HUES64 (cell line): ENCODE measurements around the gene LRTM1.

Source experiments
- H3K27ac ChIP-seq: 2 replicates; pipeline ENCODE4 v1.7.0; 2013; ENCODE audit warnings: low read depth, low read length, inconsistent platforms
- H3K27me3 ChIP-seq: 2 replicates; pipeline ENCODE4 v1.6.1; 2013; ENCODE audit warnings: mild to moderate bottlenecking, low read length; ENCODE audit not compliant: insufficient read depth
- H3K36me3 ChIP-seq: 2 replicates; pipeline ENCODE4 v1.6.1; 2013; ENCODE audit warnings: mild to moderate bottlenecking, low read length; ENCODE audit not compliant: insufficient read depth
- H3K4me1 ChIP-seq: 2 replicates; pipeline ENCODE4 v1.6.1; 2013; ENCODE audit warnings: mild to moderate bottlenecking, low read length, moderate library complexity; ENCODE audit not compliant: insufficient read depth
- H3K4me3 ChIP-seq: 2 replicates; pipeline ENCODE4 v1.5.1; 2013; ENCODE audit warnings: mild to moderate bottlenecking, low read length, moderate library complexity
- H3K9ac ChIP-seq: 2 replicates; pipeline ENCODE4 v1.6.1; 2013; ENCODE audit warnings: mild to moderate bottlenecking, low read depth, low read length
- H3K9me3 ChIP-seq: 2 replicates; pipeline ENCODE4 v1.6.1; 2013; ENCODE audit warnings: low read depth, low read length; ENCODE audit not compliant: insufficient read depth
- WGBS: fragments of 150-250, 120-280 bp; methylation state at CpG from one replicate; pipeline ENCODE4 v1.1.7; 2013; ENCODE audit warnings: missing lambda C conversion rate; 5-methylcytosine and 5-hydroxymethylcytosine counted together

Gene LRTM1

DNA sequence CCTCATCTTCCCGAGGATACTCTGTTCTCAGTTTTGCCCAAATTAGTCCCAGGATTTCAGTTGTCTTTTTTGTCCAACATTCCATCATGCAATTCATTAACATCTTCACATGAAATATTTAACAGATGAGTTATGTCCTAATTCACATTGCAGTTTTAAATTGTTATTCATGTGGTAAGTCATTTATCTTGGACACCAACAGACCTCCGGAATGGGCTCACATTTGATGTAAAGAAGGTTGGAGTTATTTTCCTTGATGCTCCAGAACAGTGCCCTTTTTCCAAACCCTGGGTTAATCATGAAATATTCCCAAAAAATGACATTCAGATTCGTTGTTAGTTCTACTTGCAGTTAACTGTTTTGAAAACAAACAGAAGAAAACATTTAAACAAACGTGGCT, 32.8 kb upstream of the LRTM1 start:
- WGBS, result 83% methylated on average over 4 of the region's 4 CpGs
- H3K9me3 ChIP-seq, result no peaks in the 10 kb centered on the region
- no peak overlapping the region for H3K9ac ChIP-seq
- no peaks in the 10 kb centered on the region for H3K27me3 ChIP-seq
- H3K36me3 ChIP-seq, result no peaks in the 10 kb centered on the region
- peaks cover 16% of the 10 kb centered on the region for H3K4me1 ChIP-seq
- no peak overlapping the region for H3K27ac ChIP-seq
- H3K4me3 ChIP-seq, result no peak overlapping the region

DNA sequence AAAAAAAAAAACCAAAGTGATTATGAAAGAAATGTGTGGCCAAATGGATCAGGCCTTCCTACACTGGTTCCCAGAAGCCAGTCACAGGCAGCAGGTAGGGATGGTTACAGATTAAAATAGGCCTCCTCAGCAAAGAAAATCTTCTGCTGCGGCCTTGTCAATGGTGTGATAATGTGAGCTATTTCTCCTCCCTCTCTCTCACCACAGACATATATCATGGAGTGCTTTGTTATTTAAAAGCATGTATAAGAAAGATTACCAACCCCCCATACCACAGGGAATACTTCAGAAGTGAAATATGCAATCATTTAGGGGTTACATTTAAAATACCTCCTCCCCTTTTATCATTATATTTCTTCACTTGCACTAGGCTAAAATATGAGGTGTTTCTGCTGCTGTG, 32.2 kb upstream of the LRTM1 start:
- H3K36me3 ChIP-seq, result no peaks in the 10 kb centered on the region
- no peaks in the 10 kb centered on the region for H3K27me3 ChIP-seq
- no peak overlapping the region for H3K4me3 ChIP-seq
- WGBS, result no CpG with 5 or more reads among the region's 1 CpG
- peaks cover 22% of the 10 kb centered on the region for H3K4me1 ChIP-seq
- H3K27ac ChIP-seq, result no peak overlapping the region
- no peak overlapping the region for H3K9ac ChIP-seq
- no peaks in the 10 kb centered on the region for H3K9me3 ChIP-seq

DNA sequence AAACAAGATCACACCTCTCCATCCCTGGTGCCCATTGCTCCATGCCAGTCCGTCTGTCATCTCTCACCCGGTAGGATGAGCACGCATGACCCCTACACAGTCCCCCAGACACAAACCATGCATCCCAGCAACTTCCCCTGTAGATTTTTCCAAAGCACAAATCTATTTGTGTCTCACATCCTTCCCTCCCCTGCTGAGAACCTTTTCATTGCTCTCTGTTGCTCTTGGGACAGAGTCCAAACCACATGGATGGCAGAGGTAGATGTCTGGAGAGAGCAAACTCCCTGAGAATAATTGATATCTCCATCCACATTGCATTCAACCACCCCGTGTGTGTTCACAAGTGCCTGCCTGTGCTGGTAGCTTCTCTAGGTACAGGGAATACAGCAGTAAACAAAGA, 29.9 kb upstream of the LRTM1 start:
- Histone ChIP-seq H3K27ac (no peak overlapping the region), H3K36me3 (no peaks in the 10 kb centered on the region), H3K27me3 (no peaks in the 10 kb centered on the region), H3K9me3 (no peaks in the 10 kb centered on the region), H3K9ac (no peak overlapping the region), H3K4me3 (no peak overlapping the region), H3K4me1 (peaks cover 38% of the 10 kb centered on the region)
- WGBS, result 94% methylated on average over 4 of the region's 4 CpGs

DNA sequence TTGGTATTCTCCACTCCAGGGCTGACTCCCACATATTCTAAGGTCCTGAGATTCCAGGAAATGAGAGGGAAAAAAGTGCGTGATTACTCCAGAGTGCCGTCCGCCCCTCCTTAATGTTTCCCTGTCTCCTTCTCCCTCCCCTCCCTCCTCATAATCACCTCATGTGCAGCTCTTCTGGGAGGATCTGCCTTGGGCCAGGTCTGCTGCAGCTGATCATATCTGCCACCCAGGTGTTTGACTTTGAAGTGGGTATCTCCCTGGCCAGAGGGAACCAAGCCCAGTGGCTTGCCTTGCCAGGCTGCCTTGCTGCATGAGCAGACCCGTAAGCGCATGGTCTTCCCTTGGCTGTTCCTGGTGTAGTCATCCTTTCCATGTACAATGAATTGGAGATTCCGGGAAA, 28.1 kb upstream of the LRTM1 start:
- no peaks in the 10 kb centered on the region for H3K9me3 ChIP-seq
- H3K27ac ChIP-seq, result peak overlapping the region; percentile 85; the same call in 1 of the 2 replicates
- no peak overlapping the region for H3K9ac ChIP-seq
- H3K4me1 ChIP-seq, result peaks cover 38% of the 10 kb centered on the region
- no peaks in the 10 kb centered on the region for H3K27me3 ChIP-seq
- no peaks in the 10 kb centered on the region for H3K36me3 ChIP-seq
- H3K4me3 ChIP-seq, result no peak overlapping the region
- WGBS, result 86% methylated on average over 6 of the region's 6 CpGs

DNA sequence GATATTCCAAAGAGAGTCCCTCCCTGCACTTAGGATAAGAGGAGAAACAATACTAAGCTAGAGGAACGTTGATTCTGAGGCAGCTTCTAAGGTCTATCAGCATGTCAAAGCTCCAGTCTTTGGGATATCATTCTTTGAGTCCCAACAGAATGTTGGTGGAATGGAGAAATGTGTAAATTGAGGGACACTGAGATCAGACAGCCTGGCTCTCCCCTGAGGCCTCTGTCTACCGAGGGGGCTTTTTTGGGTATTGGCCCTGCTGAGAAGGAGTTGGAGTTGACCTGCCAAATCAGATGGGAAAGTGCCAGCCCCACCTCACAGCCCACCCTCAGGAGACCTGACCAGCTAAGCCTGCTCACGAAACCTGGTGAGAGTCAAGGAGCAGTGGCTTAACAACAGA, 27.6 kb upstream of the LRTM1 start:
- Histone ChIP-seq H3K9ac (no peak overlapping the region), H3K36me3 (no peaks in the 10 kb centered on the region), H3K4me1 (peaks cover 37% of the 10 kb centered on the region), H3K27ac (peak overlapping the region; percentile 85; the same call in 1 of the 2 replicates), H3K27me3 (no peaks in the 10 kb centered on the region), H3K4me3 (no peak overlapping the region), H3K9me3 (no peaks in the 10 kb centered on the region)
- WGBS, result 33% methylated on average over 3 of the region's 3 CpGs

DNA sequence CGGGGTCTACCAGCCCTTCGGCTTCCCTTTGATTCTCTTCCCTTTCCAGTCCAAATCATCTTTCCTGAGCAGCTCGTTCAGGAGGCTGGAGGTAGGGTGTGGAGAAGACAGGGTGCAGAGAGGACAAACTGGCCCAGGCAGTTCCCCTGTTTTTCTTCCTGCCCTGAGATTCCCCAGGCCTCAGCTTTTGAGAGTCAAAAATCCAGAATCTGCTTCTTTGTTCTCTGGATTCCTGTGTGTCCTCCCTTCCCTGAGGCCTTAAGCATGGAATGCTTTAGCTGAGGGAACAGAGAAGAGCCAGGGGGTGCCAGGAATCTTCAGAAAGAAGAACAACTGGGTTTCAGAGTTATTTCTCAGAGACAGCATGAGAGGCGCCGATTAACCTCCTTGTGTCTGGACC, 26.7 kb upstream of the LRTM1 start:
- no peaks in the 10 kb centered on the region for H3K27me3 ChIP-seq
- H3K9me3 ChIP-seq, result no peaks in the 10 kb centered on the region
- H3K36me3 ChIP-seq, result no peaks in the 10 kb centered on the region
- H3K9ac ChIP-seq, result peak overlapping the region; percentile 52
- 83% methylated on average over 4 of the region's 5 CpGs for WGBS
- H3K4me3 ChIP-seq, result no peak overlapping the region
- peaks cover 29% of the 10 kb centered on the region for H3K4me1 ChIP-seq
- peak overlapping the region; percentile 85 for H3K27ac ChIP-seq

DNA sequence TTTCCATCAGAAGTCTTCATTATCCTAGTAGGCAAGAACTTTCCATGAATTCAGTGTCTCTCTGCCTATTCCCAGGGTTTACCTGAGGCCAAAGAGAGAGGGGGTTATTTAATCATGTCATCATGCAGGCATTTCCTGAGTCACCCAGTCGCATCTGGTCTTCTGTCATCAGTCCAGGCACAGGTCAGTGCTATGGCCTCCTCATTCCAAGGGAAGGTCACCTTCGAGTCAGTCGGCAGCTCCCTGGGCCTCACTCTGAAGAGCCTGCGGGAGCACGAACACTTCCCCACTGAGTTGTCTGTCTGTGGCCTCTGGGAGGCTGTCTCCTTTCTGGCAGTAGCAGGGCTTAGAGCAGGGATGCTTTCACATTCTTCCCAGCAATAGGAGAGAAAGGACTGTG, 26.2 kb upstream of the LRTM1 start:
- Histone ChIP-seq H3K9me3 (no peaks in the 10 kb centered on the region), H3K4me3 (no peak overlapping the region), H3K4me1 (peaks cover 29% of the 10 kb centered on the region), H3K36me3 (no peaks in the 10 kb centered on the region), H3K27me3 (no peaks in the 10 kb centered on the region), H3K27ac (peak overlapping the region; percentile 85), H3K9ac (peak overlapping the region; percentile 52)
- WGBS, result 61% methylated on average over 5 of the region's 5 CpGs

DNA sequence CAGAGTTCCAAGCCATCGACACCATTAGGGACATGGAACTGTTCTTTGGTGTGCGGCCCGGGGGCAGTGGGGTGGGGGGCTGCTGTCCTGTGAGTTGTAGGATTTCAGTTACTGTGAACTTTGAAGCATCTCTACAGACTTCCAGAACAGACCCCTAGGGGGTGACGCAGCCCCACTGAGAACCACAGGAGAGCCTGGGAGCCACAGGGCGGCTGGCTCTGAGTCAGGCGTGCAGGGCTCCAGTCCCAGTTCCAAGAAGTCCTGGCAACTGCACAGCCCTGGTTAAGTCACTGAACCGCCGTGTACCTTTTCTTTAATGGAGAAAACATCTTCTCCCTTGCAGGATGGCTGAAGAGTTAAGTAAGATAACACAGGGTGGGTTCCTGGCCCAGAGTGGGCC, 23.5 kb upstream of the LRTM1 start:
- Histone ChIP-seq H3K27me3 (no peaks in the 10 kb centered on the region), H3K4me1 (peaks cover 27% of the 10 kb centered on the region), H3K27ac (no peak overlapping the region), H3K9me3 (no peaks in the 10 kb centered on the region), H3K36me3 (no peaks in the 10 kb centered on the region), H3K4me3 (no peak overlapping the region), H3K9ac (no peak overlapping the region)
- 82% methylated on average over 8 of the region's 8 CpGs for whole genome bisulfite sequencing

DNA sequence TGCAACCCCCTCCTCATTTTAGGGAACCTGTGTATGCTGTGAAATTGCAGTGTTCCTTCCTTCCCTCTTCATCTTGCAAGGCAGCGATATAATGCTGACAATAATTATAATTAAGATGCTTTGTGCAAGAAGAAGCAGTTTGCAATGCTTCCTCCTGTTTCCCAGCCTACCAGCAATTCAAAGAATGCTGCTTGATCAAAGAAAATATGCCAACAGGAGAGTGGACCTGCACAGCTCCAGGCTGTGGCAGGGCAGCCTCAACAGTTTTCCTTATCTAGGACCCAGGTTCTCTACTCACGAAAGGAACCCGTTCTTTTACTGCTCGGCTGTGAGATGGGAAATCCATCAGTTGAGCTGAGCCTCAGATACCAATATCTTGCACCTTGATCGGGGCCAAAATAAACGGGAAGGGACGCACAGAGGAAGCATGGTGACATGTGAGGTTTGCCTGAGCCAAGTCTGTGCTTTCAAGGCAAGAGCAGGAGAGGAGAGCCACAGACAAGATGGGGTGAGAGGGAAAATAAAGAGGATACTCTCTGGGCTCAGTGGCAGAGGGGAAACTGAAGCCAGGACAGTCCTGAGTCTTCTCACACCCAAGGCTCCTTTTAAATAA, 22.6 kb upstream of the LRTM1 start:
- H3K9me3 ChIP-seq, result no peaks in the 10 kb centered on the region
- no peak overlapping the region for H3K9ac ChIP-seq
- 92% methylated on average over 6 of the region's 7 CpGs for WGBS
- no peak overlapping the region for H3K27ac ChIP-seq
- H3K4me1 ChIP-seq, result peaks cover 20% of the 10 kb centered on the region
- H3K4me3 ChIP-seq, result no peak overlapping the region
- H3K36me3 ChIP-seq, result no peaks in the 10 kb centered on the region
- H3K27me3 ChIP-seq, result no peaks in the 10 kb centered on the region

DNA sequence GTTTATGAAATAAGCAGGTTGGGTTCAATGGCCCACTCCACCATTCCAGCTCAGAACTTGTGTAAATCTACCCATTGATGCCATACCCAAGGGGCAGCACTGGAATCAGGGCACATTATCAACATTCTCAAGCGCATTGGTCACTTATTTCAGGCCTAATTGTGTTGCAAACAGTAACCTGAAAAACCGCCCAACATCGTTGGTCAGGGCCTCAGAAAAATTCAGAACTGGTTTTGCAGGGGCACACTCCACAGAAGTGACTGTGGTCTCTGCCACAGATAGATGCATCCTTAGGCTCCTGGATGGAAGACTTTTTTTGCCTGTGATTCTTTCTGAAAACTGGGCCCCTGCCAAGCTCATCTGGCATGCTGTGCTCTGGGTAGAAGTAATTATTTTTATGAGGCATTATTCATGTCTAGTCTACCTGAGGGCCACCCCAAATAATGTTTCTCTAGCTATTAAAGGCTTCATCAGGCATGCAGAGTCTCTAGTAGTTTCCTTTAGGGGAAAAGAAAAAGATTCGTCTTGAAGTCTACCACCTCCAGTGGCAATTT, 21.7 kb upstream of the LRTM1 start:
- no peaks in the 10 kb centered on the region for H3K36me3 ChIP-seq
- no peaks in the 10 kb centered on the region for H3K9me3 ChIP-seq
- H3K27me3 ChIP-seq, result no peaks in the 10 kb centered on the region
- no peak overlapping the region for H3K9ac ChIP-seq
- H3K27ac ChIP-seq, result no peak overlapping the region
- no peak overlapping the region for H3K4me3 ChIP-seq
- 90% methylated on average over 4 of the region's 4 CpGs for WGBS
- H3K4me1 ChIP-seq, result peaks cover 11% of the 10 kb centered on the region

DNA sequence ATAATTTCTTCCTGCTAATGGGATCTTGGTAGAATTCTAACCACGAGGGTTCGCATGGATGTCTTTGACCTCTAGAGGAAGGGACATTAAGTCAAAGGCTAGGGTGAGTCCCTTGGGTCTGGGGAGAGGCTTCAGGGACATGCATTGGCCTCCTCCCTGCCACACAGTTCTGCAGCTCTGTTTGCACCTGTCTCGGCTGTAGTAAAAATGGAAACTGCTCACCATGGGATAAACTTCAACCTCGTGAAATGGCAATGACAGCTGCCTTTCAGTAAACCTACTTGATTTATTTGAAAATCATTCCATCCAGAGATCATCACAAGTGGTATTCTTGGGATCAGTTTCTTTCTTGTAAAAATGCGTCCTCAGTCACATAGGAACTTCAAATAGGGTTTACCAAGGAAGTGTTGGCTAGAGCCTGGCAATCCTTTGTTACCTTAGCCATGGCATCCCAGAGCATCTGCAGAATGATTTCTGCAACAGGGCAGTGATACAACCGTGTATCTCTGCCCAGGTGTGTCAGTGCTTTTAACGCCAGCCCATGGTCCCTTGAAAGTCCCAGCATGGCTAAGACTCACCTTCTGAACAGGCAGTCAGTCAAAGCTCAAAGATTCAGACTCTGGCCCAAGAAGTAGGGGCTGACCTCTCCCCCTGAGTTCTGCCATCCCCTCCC, 14.0 kb upstream of the LRTM1 start:
- H3K4me1 ChIP-seq, result peaks cover 6% of the 10 kb centered on the region; the same call in 1 of the 2 replicates
- no peak overlapping the region for H3K9ac ChIP-seq
- no peaks in the 10 kb centered on the region for H3K9me3 ChIP-seq
- no peaks in the 10 kb centered on the region for H3K36me3 ChIP-seq
- whole genome bisulfite sequencing, result 94% methylated on average over 7 of the region's 7 CpGs
- H3K27me3 ChIP-seq, result no peaks in the 10 kb centered on the region
- H3K4me3 ChIP-seq, result no peak overlapping the region
- H3K27ac ChIP-seq, result no peak overlapping the region
